Measurements from ENCODE around the gene VTI1A. TPM values are rescaled to one million over a fixed set of nuclear protein-coding genes. Genes with fewer than 3 reads are reported as not detected.
"Not testable (repeated sequence)": the region's sequence is repeated elsewhere in the genome, so short reads cannot be mapped to it uniquely, and the experiment has no call there.

Gene VTI1A
- total RNA-seq, 1 donor from 2014 or later = 32.6 TPM

GRCh38 chr10:112587729-112588128 lies 140.7 kb downstream of the VTI1A start:
- H3K27ac Mint-ChIP-seq = no peak overlapping the region
- H3K27me3 Mint-ChIP-seq = no peaks in the 10 kb centered on the region
- H3K4me1 Mint-ChIP-seq (ENCODE audit: unreplicated experiment) = peaks cover 23% of the 10 kb centered on the region

GRCh38 chr10:112588225-112588990 lies 141.4 kb downstream of the VTI1A start:
- DNase-seq (ENCODE audit: extremely low spot score, unreplicated experiment) = no peak
- H3K27ac Mint-ChIP-seq = no peak overlapping the region

More at GRCh38 chr10:112587729-112588128, 140.7 kb downstream of the VTI1A start:
- DNase-seq (ENCODE audit: extremely low spot score, unreplicated experiment) = no peak
- Mint-ChIP-seq H3K9me3 (no peaks in the 10 kb centered on the region), H3K36me3 (peaks cover 13% of the 10 kb centered on the region), H3K4me3 (no peak overlapping the region)
- no peak for TF ChIP-seq CTCF (conservative IDR thresholded peaks at IDR 0.05)

GRCh38 chr10:112589081-112589480 lies 142.1 kb downstream of the VTI1A start:
- DNase-seq (ENCODE audit: extremely low spot score, unreplicated experiment) = no peak
- Mint-ChIP-seq H3K9me3 (no peaks in the 10 kb centered on the region), H3K27me3 (no peaks in the 10 kb centered on the region), H3K4me3 (no peak overlapping the region), H3K36me3 (peaks cover 6% of the 10 kb centered on the region), H3K27ac (no peak overlapping the region), H3K4me1 (ENCODE audit: unreplicated experiment) (peaks cover 14% of the 10 kb centered on the region)
- no peak for TF ChIP-seq CTCF (conservative IDR thresholded peaks at IDR 0.05)

More at GRCh38 chr10:112588225-112588990, 141.4 kb downstream of the VTI1A start:
- Mint-ChIP-seq H3K4me3 (no peak overlapping the region), H3K36me3 (peaks cover 13% of the 10 kb centered on the region), H3K9me3 (no peaks in the 10 kb centered on the region), H3K4me1 (ENCODE audit: unreplicated experiment) (peaks cover 19% of the 10 kb centered on the region), H3K27me3 (no peaks in the 10 kb centered on the region)
- TF ChIP-seq CTCF (conservative IDR thresholded peaks at IDR 0.05) = no peak

- H3K9me3 Mint-ChIP-seq; H3K27me3 Mint-ChIP-seq; H3K4me3 Mint-ChIP-seq; DNase-seq (ENCODE audit: extremely low spot score, unreplicated experiment); H3K27ac Mint-ChIP-seq; H3K36me3 Mint-ChIP-seq; H3K4me1 Mint-ChIP-seq (ENCODE audit: unreplicated experiment): not testable (repeated sequence)
Measured at GRCh38 chr10:112590786-112591185, 143.8 kb downstream of the VTI1A start.

- Mint-ChIP-seq H3K4me1 (ENCODE audit: unreplicated experiment) (no peaks in the 10 kb centered on the region), H3K27ac (no peak overlapping the region), H3K36me3 (peaks cover 6% of the 10 kb centered on the region), H3K9me3 (no peaks in the 10 kb centered on the region), H3K4me3 (no peak overlapping the region), H3K27me3 (no peaks in the 10 kb centered on the region)
- DNase-seq (ENCODE audit: extremely low spot score, unreplicated experiment) = no peak
- TF ChIP-seq CTCF (conservative IDR thresholded peaks at IDR 0.05) = no peak
Measured at GRCh38 chr10:112593023-112593422, 146.0 kb downstream of the VTI1A start.

GRCh38 chr10:112601214-112602090 lies 154.4 kb downstream of the VTI1A start:
- peaks cover 8% of the 10 kb centered on the region for H3K4me1 Mint-ChIP-seq (ENCODE audit: unreplicated experiment)
- no peaks in the 10 kb centered on the region for H3K36me3 Mint-ChIP-seq
- H3K9me3 Mint-ChIP-seq = peaks cover 4% of the 10 kb centered on the region
- DNase-seq (ENCODE audit: extremely low spot score, unreplicated experiment) = no peak
- no peak overlapping the region for H3K4me3 Mint-ChIP-seq
- TF ChIP-seq CTCF (conservative IDR thresholded peaks at IDR 0.05) = no peak
- no peaks in the 10 kb centered on the region for H3K27me3 Mint-ChIP-seq
- no peak overlapping the region for H3K27ac Mint-ChIP-seq
